Measurements from ENCODE around the gene TFDP2. TPM values are rescaled to one million over a fixed set of nuclear protein-coding genes. Genes with fewer than 3 reads are reported as not detected.

The TFDP2 gene
- total RNA-seq, result 10 to 100 TPM; 17.6 to 22.0 (median 20.3) TPM

- DNase-seq, result peak; percentile 68
- Mint-ChIP-seq H3K4me1 (ENCODE audit: low read depth) (peaks cover 30% of the 10 kb centered on the region), H3K9me3 (no peaks in the 10 kb centered on the region), H3K27me3 (ENCODE audit: low read depth) (no peaks in the 10 kb centered on the region), H3K4me3 (peak within 1 kb of the TSS; percentile 83), H3K36me3 (ENCODE audit: insufficient read depth) (peaks cover 5% of the 10 kb centered on the region)
- ATAC-seq, result peak; percentile 99
These were observed at the start of gene TFDP2 for GRCh38 chr3:142148792-142149672. TSS of gene TFDP2 (minus strand) at chr3:142149544. CDS start at chr3:142101749, 47,795 bp downstream.

- Mint-ChIP-seq H3K9me3 (no peaks in the 10 kb centered on the region), H3K4me3 (no peak overlapping the region)
- ATAC-seq, result no peak
These were observed 39.5 kb upstream of the TFDP2 start for GRCh38 chr3:142188846-142189245.

GRCh38 chr3:142180761-142181362 is 31.5 kb upstream of the TFDP2 start:
- Mint-ChIP-seq H3K4me1 (ENCODE audit: low read depth) (no peaks in the 10 kb centered on the region), H3K4me3 (no peak overlapping the region), H3K36me3 (ENCODE audit: insufficient read depth) (peaks cover 26% of the 10 kb centered on the region), H3K27me3 (ENCODE audit: low read depth) (no peaks in the 10 kb centered on the region), H3K9me3 (no peaks in the 10 kb centered on the region)
- ATAC-seq, result no peak
- DNase-seq, result peak; percentile 10

More at GRCh38 chr3:142188846-142189245, 39.5 kb upstream of the TFDP2 start:
- Mint-ChIP-seq H3K27me3 (ENCODE audit: low read depth) (no peaks in the 10 kb centered on the region), H3K36me3 (ENCODE audit: insufficient read depth) (peaks cover 22% of the 10 kb centered on the region), H3K4me1 (ENCODE audit: low read depth) (no peaks in the 10 kb centered on the region)
- DNase-seq, result no peak

- DNase-seq, result no peak
- Mint-ChIP-seq H3K36me3 (ENCODE audit: insufficient read depth) (peaks cover 17% of the 10 kb centered on the region), H3K27me3 (ENCODE audit: low read depth) (no peaks in the 10 kb centered on the region), H3K9me3 (no peaks in the 10 kb centered on the region), H3K4me1 (ENCODE audit: low read depth) (no peaks in the 10 kb centered on the region), H3K4me3 (no peak overlapping the region)
- no peak for ATAC-seq
These were observed 26.1 kb upstream of the TFDP2 start for GRCh38 chr3:142175478-142175877.

- peaks cover 11% of the 10 kb centered on the region for H3K36me3 Mint-ChIP-seq (ENCODE audit: insufficient read depth)
- no peaks in the 10 kb centered on the region for H3K27me3 Mint-ChIP-seq (ENCODE audit: low read depth)
- no peaks in the 10 kb centered on the region for H3K4me1 Mint-ChIP-seq (ENCODE audit: low read depth)
- H3K9me3 Mint-ChIP-seq, result no peaks in the 10 kb centered on the region
- DNase-seq (no peak), ATAC-seq (no peak)
- H3K4me3 Mint-ChIP-seq, result no peak overlapping the region
These were observed 25.2 kb upstream of the TFDP2 start for GRCh38 chr3:142174559-142174958.

GRCh38 chr3:142168514-142168913 is 19.2 kb upstream of the TFDP2 start:
- no peak for DNase-seq
- Mint-ChIP-seq H3K27me3 (ENCODE audit: low read depth) (no peaks in the 10 kb centered on the region), H3K36me3 (ENCODE audit: insufficient read depth) (peaks cover 17% of the 10 kb centered on the region), H3K9me3 (no peaks in the 10 kb centered on the region), H3K4me1 (ENCODE audit: low read depth) (no peaks in the 10 kb centered on the region), H3K4me3 (no peak overlapping the region)
- no peak for ATAC-seq

- Mint-ChIP-seq H3K4me1 (ENCODE audit: low read depth) (no peaks in the 10 kb centered on the region), H3K27me3 (ENCODE audit: low read depth) (no peaks in the 10 kb centered on the region), H3K9me3 (no peaks in the 10 kb centered on the region), H3K36me3 (ENCODE audit: insufficient read depth) (peaks cover 21% of the 10 kb centered on the region), H3K4me3 (no peak overlapping the region)
- ATAC-seq (no peak), DNase-seq (no peak)
These were observed 15.8 kb upstream of the TFDP2 start for GRCh38 chr3:142165194-142165593.

GRCh38 chr3:142159083-142159740 is 9.9 kb upstream of the TFDP2 start:
- DNase-seq (no peak), ATAC-seq (no peak)

GRCh38 chr3:142154186-142154585 is 4.8 kb upstream of the TFDP2 start:
- no peak overlapping the region for H3K4me3 Mint-ChIP-seq
- H3K4me1 Mint-ChIP-seq (ENCODE audit: low read depth), result peaks cover 2% of the 10 kb centered on the region

More at GRCh38 chr3:142159083-142159740, 9.9 kb upstream of the TFDP2 start:
- Mint-ChIP-seq H3K9me3 (no peaks in the 10 kb centered on the region), H3K27me3 (ENCODE audit: low read depth) (no peaks in the 10 kb centered on the region), H3K36me3 (ENCODE audit: insufficient read depth) (peaks cover 6% of the 10 kb centered on the region), H3K4me1 (ENCODE audit: low read depth) (no peaks in the 10 kb centered on the region), H3K4me3 (no peak overlapping the region)

GRCh38 chr3:142152384-142152783 is 3.0 kb upstream of the TFDP2 start:
- DNase-seq (no peak), ATAC-seq (no peak)
- Mint-ChIP-seq H3K27me3 (ENCODE audit: low read depth) (no peaks in the 10 kb centered on the region), H3K4me1 (ENCODE audit: low read depth) (peaks cover 16% of the 10 kb centered on the region), H3K36me3 (ENCODE audit: insufficient read depth) (no peaks in the 10 kb centered on the region), H3K4me3 (no peak overlapping the region), H3K9me3 (no peaks in the 10 kb centered on the region)

More at GRCh38 chr3:142154186-142154585, 4.8 kb upstream of the TFDP2 start:
- Mint-ChIP-seq H3K27me3 (ENCODE audit: low read depth) (no peaks in the 10 kb centered on the region), H3K9me3 (no peaks in the 10 kb centered on the region), H3K36me3 (ENCODE audit: insufficient read depth) (no peaks in the 10 kb centered on the region)
- ATAC-seq (no peak), DNase-seq (no peak)

- Mint-ChIP-seq H3K9me3 (no peaks in the 10 kb centered on the region), H3K4me3 (no peak overlapping the region), H3K4me1 (ENCODE audit: low read depth) (peaks cover 21% of the 10 kb centered on the region), H3K36me3 (ENCODE audit: insufficient read depth) (no peaks in the 10 kb centered on the region), H3K27me3 (ENCODE audit: low read depth) (no peaks in the 10 kb centered on the region)
- ATAC-seq (no peak), DNase-seq (no peak)
These were observed 2.5 kb upstream of the TFDP2 start for GRCh38 chr3:142151828-142152227.

- Mint-ChIP-seq H3K36me3 (ENCODE audit: insufficient read depth) (no peaks in the 10 kb centered on the region), H3K4me1 (ENCODE audit: low read depth) (peaks cover 24% of the 10 kb centered on the region), H3K9me3 (no peaks in the 10 kb centered on the region), H3K27me3 (ENCODE audit: low read depth) (no peaks in the 10 kb centered on the region), H3K4me3 (no peak overlapping the region)
- ATAC-seq (no peak), DNase-seq (no peak)
These were observed 1.9 kb upstream of the TFDP2 start for GRCh38 chr3:142151240-142151639.

- Mint-ChIP-seq H3K9me3 (no peaks in the 10 kb centered on the region), H3K36me3 (ENCODE audit: insufficient read depth) (no peaks in the 10 kb centered on the region), H3K4me1 (ENCODE audit: low read depth) (peaks cover 24% of the 10 kb centered on the region), H3K27me3 (ENCODE audit: low read depth) (no peaks in the 10 kb centered on the region), H3K4me3 (peak overlapping the region; percentile 83)
- DNase-seq (no peak), ATAC-seq (no peak)
These were observed 927 bp upstream of the TFDP2 start for GRCh38 chr3:142150271-142150670.

- Mint-ChIP-seq H3K4me3 (peak overlapping the region; percentile 83), H3K9me3 (no peaks in the 10 kb centered on the region), H3K36me3 (ENCODE audit: insufficient read depth) (peaks cover 4% of the 10 kb centered on the region), H3K4me1 (ENCODE audit: low read depth) (peaks cover 29% of the 10 kb centered on the region), H3K27me3 (ENCODE audit: low read depth) (no peaks in the 10 kb centered on the region)
- DNase-seq, result no peak
- ATAC-seq, result no peak
These were observed 289 bp upstream of the TFDP2 start for GRCh38 chr3:142149673-142149992.

Measured in activated T-cell treated with anti-CD3 and anti-CD28 coated beads, Interleukin-2, amount 50 U/mL, for 4 hours (primary cell).